Stimulated activated naive CD8-positive, alpha-beta T cell treated with anti-CD3 and anti-CD28 coated beads, Interleukin-15, amount 100 ng/mL, for 72 hours (primary cell): ENCODE data around the gene LZTS3.

Experiments used
- ATAC-seq: fragments of 150-1000 bp; cut with Tn5 transposase; 2 replicates; pipeline ENCODE4 v1.10.0; 2021; ENCODE audit warnings: mild to moderate bottlenecking, moderate library complexity
- DNase-seq, 2 donors: peaks; one replicate each; pipeline ENCODE4 v3.0.0; 2021 to 2022
- H3K27ac Mint-ChIP-seq, 2 donors: one replicate each; pipeline ENCODE4 v1.8.0; 2022; ENCODE audit warnings: mild to moderate bottlenecking in 2 of 2, mixed read lengths in 2 of 2, moderate library complexity in 2 of 2
- H3K27me3 Mint-ChIP-seq: one replicate; pipeline ENCODE4 v1.8.0; 2022; ENCODE audit warnings: mixed read lengths
- H3K4me1 Mint-ChIP-seq: one replicate; pipeline ENCODE4 v1.8.0; 2022; ENCODE audit warnings: mild to moderate bottlenecking, mixed read lengths
- H3K4me3 Mint-ChIP-seq, 2 donors: one replicate each; pipeline ENCODE4 v1.8.0; 2022; ENCODE audit warnings: mild to moderate bottlenecking in 2 of 2, mixed read lengths in 2 of 2, moderate library complexity in 1 of 2
- H3K9me3 Mint-ChIP-seq, 2 donors: one replicate each; pipeline ENCODE4 v1.8.0; 2022; ENCODE audit warnings: mixed read lengths in 2 of 2

LZTS3 gene

GRCh38 chr20:3116341-3116740, 57.0 kb downstream of the LZTS3 start:
- H3K27me3 Mint-ChIP-seq = no peaks in the 10 kb centered on the region
- H3K4me1 Mint-ChIP-seq = peaks cover 33% of the 10 kb centered on the region
- ATAC-seq (no peak), DNase-seq (no peak)
- no peak overlapping the region for H3K27ac Mint-ChIP-seq
- H3K4me3 Mint-ChIP-seq = no peak overlapping the region
- H3K9me3 Mint-ChIP-seq = no peaks in the 10 kb centered on the region

DNA sequence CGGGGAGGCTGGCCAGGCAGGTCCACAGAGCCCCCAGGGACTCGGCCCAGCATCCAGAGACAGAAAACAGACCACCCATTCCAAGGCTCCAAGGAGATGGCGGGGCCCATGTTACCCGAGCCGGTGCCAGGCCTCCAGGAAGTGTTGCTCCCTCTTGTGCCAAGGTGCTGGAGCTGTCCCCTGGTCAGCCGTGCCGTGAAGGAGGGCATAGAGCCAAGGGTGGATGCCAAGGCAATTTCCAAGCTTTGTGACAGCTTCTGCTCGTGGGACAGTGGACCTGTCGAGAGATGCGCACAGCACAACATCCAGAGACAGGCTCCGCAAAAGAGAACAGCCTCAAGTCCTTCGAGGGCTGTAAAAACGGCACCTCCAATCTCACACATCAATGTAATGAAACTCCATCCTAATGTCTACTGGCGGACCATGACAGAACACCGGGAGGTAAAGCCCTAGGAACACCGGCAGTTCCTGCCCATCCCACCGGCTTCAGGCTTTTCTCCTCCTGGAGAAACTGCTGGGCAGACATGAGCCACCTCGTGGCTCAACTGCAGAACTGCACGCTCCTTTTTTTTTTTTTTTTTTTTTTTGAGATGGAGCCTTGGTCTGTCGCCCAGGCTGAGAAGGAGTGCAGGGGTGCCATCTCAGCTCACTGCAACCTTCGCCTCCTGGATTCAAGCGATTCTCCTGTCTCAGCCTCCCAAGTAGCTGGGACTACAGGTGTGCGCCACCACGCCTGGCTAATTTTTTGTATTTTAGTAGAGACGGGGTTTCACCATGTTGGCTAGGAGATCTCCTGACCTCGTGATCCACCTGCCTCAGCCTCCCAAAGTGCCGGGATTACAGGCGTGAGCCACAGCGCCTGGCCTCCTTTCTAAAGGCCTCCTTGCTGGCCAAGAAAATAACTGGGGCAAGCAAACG, 57.9 kb downstream of the LZTS3 start:
- Mint-ChIP-seq H3K4me3 (no peak overlapping the region), H3K4me1 (peaks cover 24% of the 10 kb centered on the region), H3K27ac (no peak overlapping the region), H3K27me3 (no peaks in the 10 kb centered on the region), H3K9me3 (no peaks in the 10 kb centered on the region)
- DNase-seq = no peak
- no peak for ATAC-seq
